Head of caudate nucleus (tissue), 42 donors: ENCODE results near the gene SURF2.

Experiments
- DNase-seq, 42 donors: peaks; one replicate each; pipeline versions ENCODE4 v3.0.0 to v3.0.0-alpha.2; 2020 to 2021; ENCODE audit warnings: mixed read lengths in 7 of 42
- intact Hi-C: fragments of 100-400 bp; cut with DNase I; formaldehyde crosslinking; loops from one replicate; pipeline ENCODE4 v1.15.0; 2022

SURF2 gene

GRCh38 chr9:133349965-133350616, 6.3 kb upstream of the SURF2 start:
- intact Hi-C loops: loop anchor here (10.0 kb wide), 2 partner anchors 65 to 125 kb away; partner anchors contain the start of genes REXO4 and SLC2A6
- DNase-seq: no peak

- no peak for DNase-seq
- intact Hi-C loops: loop anchor here (10.0 kb wide), 2 partner anchors 63 to 123 kb away; partner anchors contain the start of genes REXO4 and SLC2A6
Measured at GRCh38 chr9:133351526-133351907, 4.8 kb upstream of the SURF2 start.

- intact Hi-C loops: loop anchor here (10.0 kb wide), 2 partner anchors 63 to 123 kb away; partner anchors contain the start of genes REXO4 and SLC2A6
- peak in 10 of 42 donors; percentile 11 to 62 (median 38) for DNase-seq
Measured at GRCh38 chr9:133351908-133352634, 4.3 kb upstream of the SURF2 start.

- intact Hi-C loops: loop anchor here (10.0 kb wide), 2 partner anchors 62 to 122 kb away; partner anchors contain the start of genes REXO4 and SLC2A6
Measured at GRCh38 chr9:133352635-133353340, 3.6 kb upstream of the SURF2 start.

GRCh38 chr9:133353548-133353947, 2.8 kb upstream of the SURF2 start:
- intact Hi-C loops: loop anchor here (10.0 kb wide), 2 partner anchors 61 to 121 kb away; partner anchors contain the start of genes REXO4 and SLC2A6
- DNase-seq: no peak

More at GRCh38 chr9:133352635-133353340, 3.6 kb upstream of the SURF2 start:
- DNase-seq: no peak

- no peak for DNase-seq
- intact Hi-C loops: loop anchor here (10.0 kb wide), 2 partner anchors 60 to 120 kb away; partner anchors contain the start of genes REXO4 and SLC2A6
Measured at GRCh38 chr9:133354766-133355165, 1.6 kb upstream of the SURF2 start.

GRCh38 chr9:133355881-133356357, 431 bp upstream of the SURF2 start:
- intact Hi-C loops: loop anchor here (10.0 kb wide), 2 partner anchors 59 to 119 kb away; partner anchors contain the start of genes REXO4 and SLC2A6
- peak in 1 of 42 donors; percentile 42 for DNase-seq

- DNase-seq: no peak
- intact Hi-C loops: loop anchor here (10.0 kb wide), 2 partner anchors 57 to 117 kb away; partner anchors contain the start of genes REXO4 and SLC2A6
Measured at GRCh38 chr9:133357656-133358055, 1.3 kb downstream of the SURF2 start.

- DNase-seq: peak in 1 of 42 donors; percentile 24
- intact Hi-C loops: loop anchor here (10.0 kb wide), 2 partner anchors 55 to 115 kb away; partner anchors contain the start of genes REXO4 and SLC2A6
Measured at GRCh38 chr9:133359399-133360175, 3.2 kb downstream of the SURF2 start.

- DNase-seq: no peak
- intact Hi-C loops: no loop called here
Measured at GRCh38 chr9:133360400-133361393, 4.3 kb downstream of the SURF2 start.

- no peak for DNase-seq
- intact Hi-C loops: no loop called here
Measured at GRCh38 chr9:133361507-133362092, 5.2 kb downstream of the SURF2 start.

GRCh38 chr9:133362359-133363044, 6.2 kb downstream of the SURF2 start:
- intact Hi-C loops: no loop called here
- DNase-seq: no peak

GRCh38 chr9:133366435-133366834, 10.1 kb downstream of the SURF2 start:
- intact Hi-C loops: no loop called here
- DNase-seq: no peak

- intact Hi-C loops: no loop called here
- DNase-seq: no peak
Measured at GRCh38 chr9:133367221-133367620, 10.9 kb downstream of the SURF2 start.

- intact Hi-C loops: no loop called here
- DNase-seq: no peak
Measured at GRCh38 chr9:133367778-133368177, 11.4 kb downstream of the SURF2 start.

GRCh38 chr9:133368249-133368881, 12.0 kb downstream of the SURF2 start:
- intact Hi-C loops: no loop called here
- no peak for DNase-seq
